Tibial nerve (tissue), 4 donors: ENCODE results near the gene SLC1A3.

Experiments
- EP300 ChIP-seq, 2 donors: sonication (generic); formaldehyde crosslinking; IDR thresholded peaks; one replicate each; pipeline ENCODE4 v1.6.1; 2017; ENCODE audit warnings: antibody characterized with exemption in 2 of 2, mild to moderate bottlenecking in 1 of 2
- POLR2A ChIP-seq, 2 donors: fragments of 450-650 bp; IDR thresholded peaks; one replicate each; pipeline ENCODE4 v1.6.1; 2017; ENCODE audit warnings: antibody characterized with exemption in 2 of 2, mild to moderate bottlenecking in 2 of 2, moderate library complexity in 2 of 2
- TF ChIP-seq, protein P1 (sequence below), 5 experiments: fragments of 200-600 bp in 3 of 5; fragments of 450-650 bp in 2 of 5; sonication (generic) in 3 of 5; IDR thresholded peaks; one replicate each; pipeline ENCODE4 v1.5.1; 2016 to 2019; ENCODE audit warnings: antibody characterized with exemption in 5 of 5, mild to moderate bottlenecking in 3 of 5, moderate library complexity in 2 of 5

DNA sequence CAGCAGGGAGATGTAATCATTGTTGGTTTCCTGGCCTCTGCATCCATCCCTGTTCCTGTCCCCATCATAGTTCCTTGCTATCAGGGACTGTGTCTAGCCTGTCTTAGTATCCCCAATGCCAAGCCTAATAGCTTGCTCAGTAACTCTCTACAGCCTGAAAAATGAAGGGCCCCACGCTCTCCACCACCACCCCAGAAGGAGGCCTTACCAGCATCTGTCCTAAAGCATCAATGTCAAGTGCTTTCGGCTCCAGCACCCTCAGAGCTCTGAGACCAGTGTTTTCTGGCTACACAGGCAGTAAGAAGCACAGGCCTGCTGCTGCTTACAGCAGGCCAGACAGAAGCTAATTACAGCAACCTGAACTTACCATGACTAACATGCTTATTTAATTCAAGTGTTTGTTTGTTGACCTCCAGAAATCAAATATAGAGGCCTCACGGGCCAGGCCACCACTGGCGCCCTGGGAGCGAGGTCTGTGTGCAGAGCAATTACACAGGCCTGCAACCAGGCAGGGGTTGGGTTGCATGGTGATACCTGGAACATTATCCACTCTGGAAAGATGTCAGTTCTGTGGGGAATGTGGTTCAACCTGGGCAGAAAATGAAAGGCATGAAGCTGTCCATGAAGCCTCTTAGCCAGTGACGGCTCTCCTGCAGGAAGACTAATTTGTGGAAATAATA, 124.3 kb downstream of the SLC1A3 start:
- TF ChIP-seq EP300 (IDR thresholded peaks at IDR 0.05) = no peak
- TF ChIP-seq, protein P1, sequence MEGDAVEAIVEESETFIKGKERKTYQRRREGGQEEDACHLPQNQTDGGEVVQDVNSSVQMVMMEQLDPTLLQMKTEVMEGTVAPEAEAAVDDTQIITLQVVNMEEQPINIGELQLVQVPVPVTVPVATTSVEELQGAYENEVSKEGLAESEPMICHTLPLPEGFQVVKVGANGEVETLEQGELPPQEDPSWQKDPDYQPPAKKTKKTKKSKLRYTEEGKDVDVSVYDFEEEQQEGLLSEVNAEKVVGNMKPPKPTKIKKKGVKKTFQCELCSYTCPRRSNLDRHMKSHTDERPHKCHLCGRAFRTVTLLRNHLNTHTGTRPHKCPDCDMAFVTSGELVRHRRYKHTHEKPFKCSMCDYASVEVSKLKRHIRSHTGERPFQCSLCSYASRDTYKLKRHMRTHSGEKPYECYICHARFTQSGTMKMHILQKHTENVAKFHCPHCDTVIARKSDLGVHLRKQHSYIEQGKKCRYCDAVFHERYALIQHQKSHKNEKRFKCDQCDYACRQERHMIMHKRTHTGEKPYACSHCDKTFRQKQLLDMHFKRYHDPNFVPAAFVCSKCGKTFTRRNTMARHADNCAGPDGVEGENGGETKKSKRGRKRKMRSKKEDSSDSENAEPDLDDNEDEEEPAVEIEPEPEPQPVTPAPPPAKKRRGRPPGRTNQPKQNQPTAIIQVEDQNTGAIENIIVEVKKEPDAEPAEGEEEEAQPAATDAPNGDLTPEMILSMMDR (IDR thresholded peaks at IDR 0.05) = no peak
- TF ChIP-seq POLR2A (IDR thresholded peaks at IDR 0.05) = no peak
